Naive thymus-derived CD4-positive, alpha-beta T cell (primary cell): ENCODE measurements around the gene PDCD1LG2. TPM values are rescaled to one million over a fixed set of nuclear protein-coding genes. Genes with fewer than 3 reads are reported as not detected.

Source experiments
- ATAC-seq: fragments of 150-1000 bp; cut with Tn5 transposase; 2 replicates; pipeline ENCODE4 v1.10.0; 2021; ENCODE audit warnings: mild to moderate bottlenecking, moderate library complexity
- CTCF ChIA-PET: fragments of 350-600 bp; sonication (Branson Sonifier 250); formaldehyde crosslinking; loops from one replicate; lab custom pipeline; 2021; ENCODE audit warnings: antibody characterized with exemption; lab: Charles Lee
- POLR2A ChIA-PET: fragments of 350-600 bp; sonication (Branson Sonifier 250); formaldehyde crosslinking; loops from one replicate; lab custom pipeline; 2021; ENCODE audit warnings: antibody characterized with exemption, inconsistent platforms; lab: Charles Lee
- DNase-seq, 9 donors: peaks; one replicate each; pipeline versions ENCODE4 v3.0.0 to v3.0.0-alpha.2; 2020 to 2022; ENCODE audit warnings: mixed read lengths in 1 of 9
- H3K27ac ChIP-seq: one replicate; pipeline ENCODE4 v1.7.0; 2013; ENCODE audit warnings: mild to moderate bottlenecking, low read depth, low read length, moderate library complexity
- H3K27me3 ChIP-seq, 2 donors: one replicate each; pipeline ENCODE4 v1.7.0; 2013; ENCODE audit warnings: low read length in 2 of 2, mild to moderate bottlenecking in 2 of 2, moderate library complexity in 2 of 2; ENCODE audit not compliant: control insufficient read depth in 2 of 2, insufficient read depth in 2 of 2
- H3K36me3 ChIP-seq, 3 experiments: 1 replicate in 2 of 3; 2 replicates in 1 of 3; pipeline ENCODE4 v1.7.0; 2013; ENCODE audit warnings: low read length in 3 of 3, mild to moderate bottlenecking in 3 of 3, moderate library complexity in 1 of 3; ENCODE audit not compliant: insufficient read depth in 3 of 3, control insufficient read depth in 2 of 3
- H3K4me1 ChIP-seq, 2 donors: one replicate each; pipeline ENCODE4 v1.7.0; 2013; ENCODE audit warnings: low read length in 2 of 2, mild to moderate bottlenecking in 2 of 2, moderate library complexity in 1 of 2; ENCODE audit not compliant: control insufficient read depth in 2 of 2, insufficient read depth in 2 of 2
- H3K4me3 ChIP-seq: 2 replicates; pipeline ENCODE4 v1.7.0; 2013; ENCODE audit warnings: mild to moderate bottlenecking, low read length
- H3K9me3 ChIP-seq, 3 experiments: 1 replicate in 2 of 3; 2 replicates in 1 of 3; pipeline ENCODE4 v1.7.0; 2013; ENCODE audit warnings: low read length in 3 of 3; ENCODE audit not compliant: control insufficient read depth in 2 of 3
- H3K27ac Mint-ChIP-seq, 9 donors: one replicate each; pipeline ENCODE4 v1.8.0; 2020 to 2022; ENCODE audit warnings: mixed read lengths in 9 of 9, mild to moderate bottlenecking in 8 of 9, moderate library complexity in 5 of 9, inconsistent platforms in 2 of 9
- H3K27me3 Mint-ChIP-seq, 5 donors: one replicate each; pipeline ENCODE4 v1.8.0; 2021 to 2022; ENCODE audit warnings: mixed read lengths in 5 of 5, mild to moderate bottlenecking in 1 of 5
- H3K36me3 Mint-ChIP-seq, 5 donors: one replicate each; pipeline ENCODE4 v1.8.0; 2020 to 2022; ENCODE audit warnings: mixed read lengths in 5 of 5, mild to moderate bottlenecking in 3 of 5, inconsistent platforms in 1 of 5
- H3K4me1 Mint-ChIP-seq, 7 donors: one replicate each; pipeline ENCODE4 v1.8.0; 2020 to 2022; ENCODE audit warnings: mixed read lengths in 7 of 7, mild to moderate bottlenecking in 3 of 7, inconsistent platforms in 1 of 7
- H3K4me3 Mint-ChIP-seq, 10 donors: one replicate each; pipeline ENCODE4 v1.8.0; 2020 to 2022; ENCODE audit warnings: mild to moderate bottlenecking in 10 of 10, mixed read lengths in 10 of 10, moderate library complexity in 6 of 10, inconsistent platforms in 2 of 10
- H3K9me3 Mint-ChIP-seq, 11 donors: one replicate each; pipeline ENCODE4 v1.8.0; 2020 to 2022; ENCODE audit warnings: mixed read lengths in 11 of 11, mild to moderate bottlenecking in 4 of 11, inconsistent platforms in 1 of 11, moderate library complexity in 1 of 11
- intact Hi-C, 2 donors: fragments of 100-400 bp; cut with micrococcal nuclease; formaldehyde crosslinking; loops; one replicate each; pipeline ENCODE4 v1.15.1; 2023
- polyA plus RNA-seq, 2 donors: library from polyadenylated mRNA; unstranded; fragments of 300-500 nt; fragmentation: Illumina TruSeq; gene quantifications; one replicate each; pipeline ENCODE4 v1.2.3, GENCODE V29; 2021
- total RNA-seq, 6 experiments: library from RNA in 5 of 6; stranded (reverse) in 5 of 6; gene quantifications; 1 replicate in 5 of 6; 2 replicates in 1 of 6; pipeline ENCODE4 v1.2.3 and lab custom pipeline; 2021 to 2026

Gene PDCD1LG2
- total and polyA plus RNA-seq, 7 experiments from 2014 or later, result 0.16 to 7.4 (median 0.32) TPM; not detected in 2

GRCh38 chr9:5562806-5563416 is 52.6 kb downstream of the PDCD1LG2 start:
- DNase-seq (no peak), ATAC-seq (no peak)
- no peak overlapping the region for H3K4me3 ChIP-seq
- H3K27ac ChIP-seq, result no peak overlapping the region
- peaks cover 0 to 66% (median 0%) of the 10 kb centered on the region in 5 donors for H3K36me3 Mint-ChIP-seq
- POLR2A ChIA-PET, result interaction anchor here (1.0 to 1.6 kb wide), 3 partner anchors 8 to 113 kb away, joined by 3 to 7 read pairs (median 3); no protein-coding TSS in a partner anchor
- peak overlapping the region in 8 of 9 donors; percentile 16 to 63 (median 41) for H3K27ac Mint-ChIP-seq
- peaks cover 15 to 23% of the 10 kb centered on the region in 2 donors for H3K4me1 ChIP-seq
- H3K4me1 Mint-ChIP-seq, result peaks cover 32 to 60% (median 41%) of the 10 kb centered on the region in 7 donors
- peaks cover 0 to 10% (median 0%) of the 10 kb centered on the region in 11 donors for H3K9me3 Mint-ChIP-seq
- intact Hi-C loops, result no loop called here
- H3K36me3 ChIP-seq, result no peaks in the 10 kb centered on the region
- CTCF ChIA-PET, result interaction anchor here (1.4 kb wide), 1 partner anchor 28 kb away, joined by 6 read pairs; no protein-coding TSS in a partner anchor
- H3K27me3 ChIP-seq, result no peaks in the 10 kb centered on the region
- no peaks in the 10 kb centered on the region for H3K27me3 Mint-ChIP-seq
- H3K4me3 Mint-ChIP-seq, result no peak overlapping the region
- H3K9me3 ChIP-seq, result no peaks in the 10 kb centered on the region

GRCh38 chr9:5563417-5563815 is 53.1 kb downstream of the PDCD1LG2 start:
- Histone ChIP-seq H3K27ac (no peak overlapping the region), H3K4me3 (no peak overlapping the region), H3K9me3 (no peaks in the 10 kb centered on the region), H3K36me3 (no peaks in the 10 kb centered on the region), H3K27me3 (no peaks in the 10 kb centered on the region), H3K4me1 (peaks cover 11 to 20% of the 10 kb centered on the region in 2 donors)
- no peaks in the 10 kb centered on the region for H3K27me3 Mint-ChIP-seq
- H3K36me3 Mint-ChIP-seq, result peaks cover 0 to 64% (median 0%) of the 10 kb centered on the region in 5 donors
- POLR2A ChIA-PET, result interaction anchor here (1.0 to 1.6 kb wide), 2 partner anchors 11 to 114 kb away, joined by 3 to 7 read pairs; no protein-coding TSS in a partner anchor
- ATAC-seq (no peak), DNase-seq (no peak)
- H3K4me3 Mint-ChIP-seq, result no peak overlapping the region
- H3K4me1 Mint-ChIP-seq, result peaks cover 29 to 60% (median 37%) of the 10 kb centered on the region in 7 donors
- peak overlapping the region in 8 of 9 donors; percentile 8 to 63 (median 21) for H3K27ac Mint-ChIP-seq
- CTCF ChIA-PET, result interaction anchor here (1.4 kb wide), 1 partner anchor 27 kb away, joined by 6 read pairs; no protein-coding TSS in a partner anchor
- intact Hi-C loops, result no loop called here
- peaks cover 0 to 8% (median 0%) of the 10 kb centered on the region in 11 donors for H3K9me3 Mint-ChIP-seq

DNA sequence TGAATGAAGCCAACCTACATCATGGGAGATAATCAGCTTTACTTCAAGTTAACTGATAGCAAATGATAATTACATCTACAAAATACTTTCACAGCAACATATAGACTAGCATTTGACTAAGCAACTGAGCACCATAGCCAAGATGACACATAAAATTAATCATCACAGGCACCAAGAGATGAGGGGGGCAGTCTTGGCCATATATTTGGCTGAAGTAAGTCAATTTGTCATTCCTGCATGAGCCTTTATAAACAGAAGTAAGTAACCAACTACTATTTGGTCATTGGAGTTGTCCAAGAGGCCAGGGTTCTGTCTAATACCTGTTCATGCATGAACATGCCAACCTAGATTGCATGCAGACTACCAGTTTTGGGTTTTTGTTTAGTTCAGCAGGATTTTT is 53.6 kb downstream of the PDCD1LG2 start:
- H3K4me1 ChIP-seq, result peaks cover 11 to 20% of the 10 kb centered on the region in 2 donors
- peaks cover 0 to 63% (median 0%) of the 10 kb centered on the region in 5 donors for H3K36me3 Mint-ChIP-seq
- H3K9me3 ChIP-seq, result no peaks in the 10 kb centered on the region
- CTCF ChIA-PET, result interaction anchor here (1.4 kb wide), 1 partner anchor 27 kb away, joined by 6 read pairs; no protein-coding TSS in a partner anchor
- no peak overlapping the region for H3K4me3 ChIP-seq
- no peaks in the 10 kb centered on the region for H3K36me3 ChIP-seq
- peaks cover 0 to 6% (median 0%) of the 10 kb centered on the region in 11 donors for H3K9me3 Mint-ChIP-seq
- DNase-seq (no peak), ATAC-seq (no peak)
- H3K27me3 ChIP-seq, result no peaks in the 10 kb centered on the region
- intact Hi-C loops, result no loop called here
- H3K4me1 Mint-ChIP-seq, result peaks cover 30 to 60% (median 37%) of the 10 kb centered on the region in 7 donors
- no peak overlapping the region for H3K4me3 Mint-ChIP-seq
- H3K27ac Mint-ChIP-seq, result peak overlapping the region in 4 of 9 donors; percentile 16 to 37 (median 20)
- no peak overlapping the region for H3K27ac ChIP-seq
- POLR2A ChIA-PET, result interaction anchor here (1.0 to 1.6 kb wide), 3 partner anchors 12 to 114 kb away, joined by 3 to 7 read pairs (median 3); no protein-coding TSS in a partner anchor
- no peaks in the 10 kb centered on the region for H3K27me3 Mint-ChIP-seq

GRCh38 chr9:5566054-5566618 is 55.8 kb downstream of the PDCD1LG2 start:
- peaks cover 0 to 6% (median 0%) of the 10 kb centered on the region in 11 donors for H3K9me3 Mint-ChIP-seq
- H3K27me3 Mint-ChIP-seq, result no peaks in the 10 kb centered on the region
- Histone ChIP-seq H3K9me3 (no peaks in the 10 kb centered on the region), H3K36me3 (no peaks in the 10 kb centered on the region), H3K27ac (no peak overlapping the region), H3K4me1 (peaks cover 14 to 19% of the 10 kb centered on the region in 2 donors), H3K27me3 (no peaks in the 10 kb centered on the region), H3K4me3 (no peak overlapping the region)
- CTCF ChIA-PET, result no interaction called here
- ATAC-seq (no peak), DNase-seq (no peak)
- no peak overlapping the region for H3K4me3 Mint-ChIP-seq
- POLR2A ChIA-PET, result no interaction called here
- intact Hi-C loops, result no loop called here
- peaks cover 0 to 51% (median 0%) of the 10 kb centered on the region in 5 donors for H3K36me3 Mint-ChIP-seq
- H3K4me1 Mint-ChIP-seq, result peaks cover 23 to 47% (median 30%) of the 10 kb centered on the region in 7 donors
- peak overlapping the region in 1 of 9 donors; percentile 58 for H3K27ac Mint-ChIP-seq

DNA sequence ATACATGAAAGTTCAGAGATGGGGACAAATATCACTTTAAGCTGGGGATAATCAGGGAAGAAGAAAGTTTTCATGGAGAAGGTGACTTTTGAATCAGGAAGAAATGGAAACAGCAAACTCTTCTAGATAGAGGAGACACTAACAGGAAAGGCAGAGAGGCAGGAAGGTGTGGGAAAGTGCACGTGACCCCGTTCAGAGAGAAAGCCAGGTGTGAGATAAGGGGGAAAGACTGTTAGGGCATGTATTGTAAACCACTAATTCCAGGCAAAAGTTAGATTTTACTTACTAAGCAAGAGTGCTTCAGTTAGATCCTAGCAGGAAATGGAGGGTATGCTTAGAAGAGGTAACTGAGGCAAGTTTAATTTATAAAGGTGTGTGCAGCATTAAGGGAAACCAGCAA is 58.5 kb downstream of the PDCD1LG2 start:
- peaks cover 14 to 26% (median 18%) of the 10 kb centered on the region in 7 donors for H3K4me1 Mint-ChIP-seq
- no peaks in the 10 kb centered on the region for H3K9me3 Mint-ChIP-seq
- Histone ChIP-seq H3K36me3 (no peaks in the 10 kb centered on the region), H3K4me1 (peaks cover 13 to 14% of the 10 kb centered on the region in 2 donors), H3K27ac (no peak overlapping the region), H3K4me3 (no peak overlapping the region), H3K9me3 (no peaks in the 10 kb centered on the region), H3K27me3 (no peaks in the 10 kb centered on the region)
- POLR2A ChIA-PET, result interaction anchor here (0.7 to 4.2 kb wide), 4 partner anchors 10 to 18 kb away, joined by 4 to 23 read pairs (median 10); no protein-coding TSS in a partner anchor
- DNase-seq (no peak), ATAC-seq (no peak)
- peak overlapping the region in 8 of 9 donors; percentile 5 to 92 (median 62) for H3K27ac Mint-ChIP-seq
- no peaks in the 10 kb centered on the region for H3K27me3 Mint-ChIP-seq
- peak overlapping the region in 9 of 10 donors; percentile 13 to 82 (median 34) for H3K4me3 Mint-ChIP-seq
- H3K36me3 Mint-ChIP-seq, result peaks cover 0 to 45% (median 0%) of the 10 kb centered on the region in 5 donors
- intact Hi-C loops, result loop anchor here in 1 of 2 donors (1.0 to 2.0 kb wide), 2 partner anchors 11 to 14 kb away; no protein-coding TSS in a partner anchor
- CTCF ChIA-PET, result no interaction called here

DNA sequence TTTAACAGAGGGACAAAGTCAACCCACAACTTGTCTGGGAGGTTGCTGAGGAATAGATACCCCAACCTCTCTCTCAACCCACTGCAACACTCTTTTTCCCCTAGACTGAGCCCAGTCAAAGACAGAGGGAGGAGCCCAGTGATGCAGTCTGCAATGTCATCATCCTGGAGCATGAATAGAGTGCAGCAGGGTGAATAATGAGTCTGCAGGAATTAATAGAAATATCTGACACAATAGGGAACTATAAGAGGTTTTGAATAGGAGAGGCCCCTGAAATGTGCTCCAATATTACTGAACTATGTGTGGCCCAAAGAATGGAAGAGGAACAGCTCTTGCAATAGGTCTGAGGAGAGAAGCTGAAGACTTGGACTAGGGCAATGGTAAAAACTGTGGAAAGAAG is 59.1 kb downstream of the PDCD1LG2 start:
- H3K27ac ChIP-seq, result no peak overlapping the region
- intact Hi-C loops, result loop anchor here in 1 of 2 donors (1.0 to 2.0 kb wide), 2 partner anchors 11 to 13 kb away; no protein-coding TSS in a partner anchor
- Mint-ChIP-seq H3K27ac (peak overlapping the region in 5 of 9 donors; percentile 5 to 92 (median 67)), H3K4me1 (peaks cover 14 to 24% (median 18%) of the 10 kb centered on the region in 7 donors), H3K36me3 (peaks cover 0 to 43% (median 0%) of the 10 kb centered on the region in 5 donors), H3K4me3 (peak overlapping the region in 3 of 10 donors; percentile 3 to 62 (median 60)), H3K9me3 (no peaks in the 10 kb centered on the region), H3K27me3 (no peaks in the 10 kb centered on the region)
- no peaks in the 10 kb centered on the region for H3K9me3 ChIP-seq
- H3K36me3 ChIP-seq, result no peaks in the 10 kb centered on the region
- H3K27me3 ChIP-seq, result no peaks in the 10 kb centered on the region
- H3K4me1 ChIP-seq, result peaks cover 13 to 14% of the 10 kb centered on the region in 2 donors
- DNase-seq, result no peak
- no peak overlapping the region for H3K4me3 ChIP-seq
- CTCF ChIA-PET, result interaction anchor here (0.6 to 1.3 kb wide), 2 partner anchors 11 to 25 kb away, joined by 3 to 5 read pairs; no protein-coding TSS in a partner anchor
- POLR2A ChIA-PET, result interaction anchor here (0.7 to 4.2 kb wide), 4 partner anchors 10 to 18 kb away, joined by 4 to 23 read pairs (median 10); no protein-coding TSS in a partner anchor
- ATAC-seq, result peak; percentile 90
